Liver (tissue), 9 donors: Measurements from ENCODE around the gene SLC24A4. TPM values are rescaled to one million over a fixed set of nuclear protein-coding genes. Genes with fewer than 3 reads are reported as not detected.

Experiments used
- DNase-seq: peaks from one replicate; pipeline ENCODE4 v3.0.0-alpha.2; 2017; ENCODE audit warnings: low spot score
- H3K27ac ChIP-seq, 2 donors: one replicate each; pipeline ENCODE4 v1.7.0; 2013; ENCODE audit warnings: inconsistent platforms in 2 of 2, low read length in 2 of 2, control low read depth in 1 of 2, low read depth in 1 of 2, mild to moderate bottlenecking in 1 of 2
- H3K27me3 ChIP-seq, 4 donors: one replicate each; pipeline versions ENCODE4 v1.6.1 to v1.7.0; 2013; ENCODE audit warnings: low read length in 3 of 4, inconsistent platforms in 1 of 4, mild to moderate bottlenecking in 1 of 4, moderate library complexity in 1 of 4; ENCODE audit not compliant: control insufficient read depth in 4 of 4, insufficient read depth in 4 of 4
- H3K36me3 ChIP-seq, 4 donors: one replicate each; pipeline versions ENCODE4 v1.6.1 to v1.7.0; 2013; ENCODE audit warnings: low read length in 3 of 4, mild to moderate bottlenecking in 3 of 4, low read depth in 1 of 4, moderate library complexity in 1 of 4; ENCODE audit not compliant: control insufficient read depth in 4 of 4, insufficient read depth in 3 of 4
- H3K4me1 ChIP-seq, 4 donors: one replicate each; pipeline versions ENCODE4 v1.6.1 to v1.7.0; 2013; ENCODE audit warnings: low read length in 3 of 4, mild to moderate bottlenecking in 3 of 4, moderate library complexity in 1 of 4; ENCODE audit not compliant: control insufficient read depth in 4 of 4, insufficient read depth in 4 of 4
- H3K4me3 ChIP-seq, 3 donors: one replicate each; pipeline versions ENCODE4 v1.6.1 to v1.7.0; 2013; ENCODE audit warnings: low read length in 3 of 3, control low read depth in 1 of 3, low read depth in 1 of 3, mild to moderate bottlenecking in 1 of 3
- H3K9ac ChIP-seq, 2 donors: one replicate each; pipeline ENCODE4 v1.7.0; 2013; ENCODE audit warnings: low read length in 2 of 2, mild to moderate bottlenecking in 2 of 2, moderate library complexity in 2 of 2, control low read depth in 1 of 2, low read depth in 1 of 2
- H3K9me3 ChIP-seq, 4 donors: one replicate each; pipeline versions ENCODE4 v1.6.1 to v1.7.0; 2013; ENCODE audit warnings: low read length in 3 of 4; ENCODE audit not compliant: control insufficient read depth in 4 of 4
- ATF3 ChIP-seq: IDR thresholded peaks from 2 replicates; pipeline ENCODE4 v1.6.1; 2016; ENCODE audit warnings: antibody characterized with exemption
- EGR1 ChIP-seq, 2 donors: IDR thresholded peaks; 2 replicates each; pipeline ENCODE4 v1.6.1; 2016 to 2018; ENCODE audit warnings: antibody characterized with exemption in 2 of 2, low read depth in 2 of 2
- FOXA1 ChIP-seq: IDR thresholded peaks from 2 replicates; pipeline ENCODE4 v1.6.1; 2016; ENCODE audit warnings: antibody characterized with exemption
- FOXA2 ChIP-seq: IDR thresholded peaks from 2 replicates; pipeline ENCODE4 v1.6.1; 2016; ENCODE audit warnings: antibody characterized with exemption
- GABPA ChIP-seq, 2 donors: IDR thresholded peaks in 1 of 2; conservative IDR thresholded peaks in 1 of 2; 2 replicates each; pipeline ENCODE4 v1.6.1; 2016; ENCODE audit warnings: antibody characterized with exemption in 2 of 2, mild to moderate bottlenecking in 1 of 2, moderate library complexity in 1 of 2
- HNF4A ChIP-seq, 2 donors: conservative IDR thresholded peaks; 2 replicates each; pipeline ENCODE4 v1.6.1; 2016; ENCODE audit warnings: antibody characterized with exemption in 2 of 2, mild to moderate bottlenecking in 2 of 2
- HNF4G ChIP-seq: IDR thresholded peaks from 2 replicates; pipeline ENCODE4 v1.6.1; 2016; ENCODE audit warnings: antibody characterized with exemption
- MAX ChIP-seq: IDR thresholded peaks from 2 replicates; pipeline ENCODE4 v1.6.1; 2016; ENCODE audit warnings: antibody characterized with exemption
- NR2F2 ChIP-seq: IDR thresholded peaks from 2 replicates; pipeline ENCODE4 v1.6.1; 2016; ENCODE audit warnings: antibody characterized with exemption
- RAD21 ChIP-seq, 2 donors: IDR thresholded peaks; 2 replicates each; pipeline ENCODE4 v1.6.1; 2016; ENCODE audit warnings: antibody characterized with exemption in 2 of 2, mild to moderate bottlenecking in 2 of 2
- REST ChIP-seq: IDR thresholded peaks from 2 replicates; pipeline ENCODE4 v1.6.1; 2016; ENCODE audit warnings: antibody characterized with exemption, mild to moderate bottlenecking
- RXRA ChIP-seq, 2 donors: IDR thresholded peaks; 2 replicates each; pipeline ENCODE4 v1.6.1; 2017 to 2018; ENCODE audit warnings: antibody characterized with exemption in 2 of 2, mild to moderate bottlenecking in 1 of 2
- SP1 ChIP-seq: IDR thresholded peaks from 2 replicates; pipeline ENCODE4 v1.6.1; 2018; ENCODE audit warnings: antibody characterized with exemption, mild to moderate bottlenecking
- TAF1 ChIP-seq: conservative IDR thresholded peaks from 2 replicates; pipeline ENCODE4 v1.6.1; 2016; ENCODE audit warnings: antibody characterized with exemption, mild to moderate bottlenecking
- YY1 ChIP-seq: IDR thresholded peaks from 2 replicates; pipeline ENCODE4 v1.6.1; 2016; ENCODE audit warnings: antibody characterized with exemption, mild to moderate bottlenecking
- ZBTB33 ChIP-seq: IDR thresholded peaks from 2 replicates; pipeline ENCODE4 v1.6.1; 2016; ENCODE audit warnings: antibody characterized with exemption
- WGBS: extraction: QIAGEN DNeasy Blood & Tissue Kit; methylation state at CpG from one replicate; pipeline ENCODE4 v1.1.7; 2013; 5-methylcytosine and 5-hydroxymethylcytosine counted together
- polyA plus RNA-seq, 2 donors: library from polyadenylated mRNA; stranded (reverse) in 1 of 2; unstranded in 1 of 2; fragments of 200-250 nt in 1 of 2; fragments of >200 nt in 1 of 2; fragmentation: Nextera tagmentation in 1 of 2; extraction: Ambion mirVana in 1 of 2; gene quantifications; one replicate each; pipeline versions ENCODE4 v1.2.1 to v1.2.3, GENCODE V29; 2013 to 2015
- total RNA-seq, 2 donors: library from RNA; depleted of rRNA; stranded (reverse); fragments of >200 nt; gene quantifications; one replicate each; pipeline ENCODE4 v1.2.3, GENCODE V29; 2014
- donor health status: healthy.
- donor health status: healthy.
- donor health status: healthy.
- donor health status: healthy.
- donor health status: healthy.

The SLC24A4 gene
- total and polyA plus RNA-seq, 4 donors, result 0.06 to 0.23 (median 0.12) TPM

- H3K4me3 ChIP-seq, result no peak overlapping the region
- no peaks in the 10 kb centered on the region for H3K36me3 ChIP-seq
- H3K27ac ChIP-seq, result no peak overlapping the region
- WGBS, result 70% methylated on average over 11 of the region's 11 CpGs
- peaks cover 0 to 4% (median 0%) of the 10 kb centered on the region in 4 donors for H3K9me3 ChIP-seq
- H3K27me3 ChIP-seq, result no peaks in the 10 kb centered on the region
- TF ChIP-seq YY1, result no peak
- H3K9ac ChIP-seq, result no peak overlapping the region
- no peaks in the 10 kb centered on the region for H3K4me1 ChIP-seq
- no peak for DNase-seq
Measured at GRCh38 chr14:92315050-92315805, 7.7 kb upstream of the SLC24A4 start.

GRCh38 chr14:92316176-92316575 is 6.8 kb upstream of the SLC24A4 start:
- Histone ChIP-seq H3K36me3 (no peaks in the 10 kb centered on the region), H3K4me1 (no peaks in the 10 kb centered on the region), H3K27ac (no peak overlapping the region), H3K9ac (no peak overlapping the region), H3K4me3 (no peak overlapping the region), H3K27me3 (no peaks in the 10 kb centered on the region), H3K9me3 (peaks cover 0 to 4% (median 0%) of the 10 kb centered on the region in 4 donors)
- WGBS, result 41% methylated on average over 4 of the region's 4 CpGs
- no peak for DNase-seq
- TF ChIP-seq HNF4A (conservative IDR thresholded peaks at IDR 0.05), result no peak

- Histone ChIP-seq H3K4me3 (no peak overlapping the region), H3K27me3 (peaks cover 0 to 4% (median 3%) of the 10 kb centered on the region in 4 donors), H3K4me1 (no peaks in the 10 kb centered on the region), H3K9me3 (peaks cover 0 to 4% (median 0%) of the 10 kb centered on the region in 4 donors), H3K36me3 (no peaks in the 10 kb centered on the region), H3K9ac (no peak overlapping the region), H3K27ac (no peak overlapping the region)
- WGBS, result 84% methylated on average over 6 of the region's 6 CpGs
- no peak for DNase-seq
- TF ChIP-seq HNF4A (conservative IDR thresholded peaks at IDR 0.05) (no peak), FOXA2 (no peak), REST (no peak), NR2F2 (no peak), ATF3 (no peak), SP1 (no peak), TAF1 (no peak), FOXA1 (no peak), EGR1 (IDR thresholded peaks at IDR 0.05; ENCODE audit: low read depth in 2 of 2) (no peak), ZBTB33 (no peak), MAX (no peak), RAD21 (IDR thresholded peaks at IDR 0.05) (no peak), RXRA (IDR thresholded peaks at IDR 0.05) (no peak), YY1 (no peak), GABPA (IDR thresholded peaks at IDR 0.05 in 1 of 2, conservative IDR thresholded peaks at IDR 0.05 in 1 of 2) (no peak), HNF4G (no peak)
Measured at GRCh38 chr14:92316937-92317336, 6.0 kb upstream of the SLC24A4 start.
